ENCODE data around the gene AQP1.

AQP1 gene

GRCh38 chr7:30906515-30907240, 5.0 kb upstream of the AQP1 start:
- no peak for DNase-seq (ENCODE audit: low read depth)

GRCh38 chr7:30907527-30908267, 4.0 kb upstream of the AQP1 start:
- DNase-seq (ENCODE audit: low read depth) = no peak

- no peak for DNase-seq (ENCODE audit: low read depth)
Observed at GRCh38 chr7:30908681-30909080, 3.0 kb upstream of the AQP1 start.

GRCh38 chr7:30909431-30909830, 2.2 kb upstream of the AQP1 start:
- DNase-seq (ENCODE audit: low read depth) = no peak

- no peak for DNase-seq (ENCODE audit: low read depth)
Observed at GRCh38 chr7:30910411-30911073, 1.1 kb upstream of the AQP1 start.

- no peak for DNase-seq (ENCODE audit: low read depth)
Observed at GRCh38 chr7:30911133-30911532, 520 bp upstream of the AQP1 start.

GRCh38 chr7:30912021-30912730, 523 bp downstream of the AQP1 start:
- DNase-seq (ENCODE audit: low read depth) = no peak

- no peak for DNase-seq (ENCODE audit: low read depth)
Observed at GRCh38 chr7:30912731-30912985, 1.0 kb downstream of the AQP1 start.

- no peak for DNase-seq (ENCODE audit: low read depth)
Observed at GRCh38 chr7:30912986-30913811, 1.5 kb downstream of the AQP1 start.

- no peak for DNase-seq (ENCODE audit: low read depth)
Observed at GRCh38 chr7:30913821-30914515, 2.3 kb downstream of the AQP1 start.

- no peak for DNase-seq (ENCODE audit: low read depth)
Observed at GRCh38 chr7:30914596-30914995, 2.9 kb downstream of the AQP1 start.

GRCh38 chr7:30915005-30915601, 3.5 kb downstream of the AQP1 start:
- no peak for DNase-seq (ENCODE audit: low read depth)

- no peak for DNase-seq (ENCODE audit: low read depth)
Observed at GRCh38 chr7:30915751-30916150, 4.1 kb downstream of the AQP1 start.

- DNase-seq (ENCODE audit: low read depth) = no peak
Observed at GRCh38 chr7:30916255-30916654, 4.6 kb downstream of the AQP1 start.

- no peak for DNase-seq (ENCODE audit: low read depth)
Observed at GRCh38 chr7:30916767-30917166, 5.1 kb downstream of the AQP1 start.

GRCh38 chr7:30917216-30917893, 5.7 kb downstream of the AQP1 start:
- DNase-seq (ENCODE audit: low read depth) = no peak

- DNase-seq (ENCODE audit: low read depth) = no peak
Observed at GRCh38 chr7:30918676-30919075, 7.0 kb downstream of the AQP1 start.

GRCh38 chr7:30920021-30920583, 8.4 kb downstream of the AQP1 start:
- no peak for DNase-seq (ENCODE audit: low read depth)

- DNase-seq (ENCODE audit: low read depth) = no peak
Observed at GRCh38 chr7:30920584-30921539, 9.2 kb downstream of the AQP1 start.
